ENCODE measurements around the gene KIAA1217. TPM values are rescaled to one million over a fixed set of nuclear protein-coding genes. Genes with fewer than 3 reads are reported as not detected.

KIAA1217 gene
- polyA plus RNA-seq, 1 donor from 2014 or later = 0.22 TPM

GRCh38 chr10:24518411-24518810, 309.5 kb downstream of the KIAA1217 start:
- H3K9ac ChIP-seq (ENCODE audit: low read length) = no peak overlapping the region
- H3K9me3 ChIP-seq (ENCODE audit: low read length) = no peaks in the 10 kb centered on the region
- TF ChIP-seq EZH2 (IDR thresholded peaks at IDR 0.05; ENCODE audit: borderline replicate concordance, insufficient read depth, low read length, poor library complexity, severe bottlenecking) (no peak), CTCF (IDR thresholded peaks at IDR 0.05; ENCODE audit: poor library complexity, severe bottlenecking) (no peak), REST (IDR thresholded peaks at IDR 0.05; ENCODE audit: borderline replicate concordance) (no peak), EP300 (conservative IDR thresholded peaks at IDR 0.05; ENCODE audit: poor library complexity, severe bottlenecking) (peak; percentile 60), RAD21 (conservative IDR thresholded peaks at IDR 0.05) (no peak), POLR2AphosphoS5 (IDR thresholded peaks at IDR 0.05) (peak; percentile 18)

GRCh38 chr10:24518981-24519597, 310.2 kb downstream of the KIAA1217 start:
- Histone ChIP-seq H3F3A (ENCODE audit: insufficient read depth, low read length, poor library complexity, severe bottlenecking) (no peaks in the 10 kb centered on the region), H3K79me2 (replicated peaks; ENCODE audit: insufficient read depth, low read length) (no peaks in the 10 kb centered on the region), H3K36me3 (ENCODE audit: insufficient read depth, low read length) (no peaks in the 10 kb centered on the region), H3K4me3 (ENCODE audit: low read length) (no peak overlapping the region), H2AFZ (ENCODE audit: low read depth, low read length) (no peak overlapping the region), H3K27ac (ENCODE audit: low read length) (no peak overlapping the region), H4K20me1 (ENCODE audit: insufficient read depth) (no peaks in the 10 kb centered on the region), H3K9me2 (ENCODE audit: insufficient read depth, low read length) (no peaks in the 10 kb centered on the region), H3K9me3 (ENCODE audit: low read length) (no peaks in the 10 kb centered on the region), H3K9ac (ENCODE audit: low read length) (no peak overlapping the region), H3K27me3 (ENCODE audit: insufficient read depth, low read depth, low read length) (no peaks in the 10 kb centered on the region), H3K4me2 (ENCODE audit: low read length) (no peak overlapping the region)
- TF ChIP-seq CTCF (IDR thresholded peaks at IDR 0.05; ENCODE audit: poor library complexity, severe bottlenecking) (peak; percentile 77), MXI1 (conservative IDR thresholded peaks at IDR 0.05; ENCODE audit: poor library complexity, severe bottlenecking) (no peak), SMC3 (conservative IDR thresholded peaks at IDR 0.05; ENCODE audit: poor library complexity) (peak; percentile 74), EP300 (conservative IDR thresholded peaks at IDR 0.05; ENCODE audit: poor library complexity, severe bottlenecking) (no peak), RAD21 (conservative IDR thresholded peaks at IDR 0.05) (peak; percentile 82), REST (IDR thresholded peaks at IDR 0.05; ENCODE audit: borderline replicate concordance) (no peak)

More at GRCh38 chr10:24518411-24518810, 309.5 kb downstream of the KIAA1217 start:
- Histone ChIP-seq H3K79me2 (replicated peaks; ENCODE audit: insufficient read depth, low read length) (no peaks in the 10 kb centered on the region), H3K4me3 (ENCODE audit: low read length) (no peak overlapping the region), H3K36me3 (ENCODE audit: insufficient read depth, low read length) (no peaks in the 10 kb centered on the region), H3K4me2 (ENCODE audit: low read length) (no peak overlapping the region), H3F3A (ENCODE audit: insufficient read depth, low read length, poor library complexity, severe bottlenecking) (no peaks in the 10 kb centered on the region), H2AFZ (ENCODE audit: low read depth, low read length) (no peak overlapping the region), H3K27me3 (ENCODE audit: insufficient read depth, low read depth, low read length) (no peaks in the 10 kb centered on the region), H3K27ac (ENCODE audit: low read length) (no peak overlapping the region), H4K20me1 (ENCODE audit: insufficient read depth) (no peaks in the 10 kb centered on the region), H3K9me2 (ENCODE audit: insufficient read depth, low read length) (no peaks in the 10 kb centered on the region)
